Measurements from ENCODE around the gene SLC6A3.

GRCh38 chr5:1416856-1417469, 28.3 kb downstream of the SLC6A3 start:
- no peak for TF ChIP-seq SUZ12 (IDR thresholded peaks at IDR 0.05; ENCODE audit: extremely low read depth, insufficient read depth, insufficient read length)
- TF ChIP-seq ZNF274 (IDR thresholded peaks at IDR 0.05; ENCODE audit: low read depth, low read length): no peak
